H9 (cell line): Measurements from ENCODE around the gene HACE1. TPM values are rescaled to one million over a fixed set of nuclear protein-coding genes. Genes with fewer than 3 reads are reported as not detected.

Experiments used
- DNase-seq: peaks from one replicate; pipeline ENCODE4 v3.0.0-alpha.2; 2017
- H2AFZ ChIP-seq: one replicate; pipeline ENCODE4 v1.6.1; 2013; ENCODE audit warnings: mild to moderate bottlenecking, low read length, control low read depth, moderate library complexity
- H2AK5ac ChIP-seq: 2 replicates; pipeline ENCODE4 v1.6.1; 2013; ENCODE audit warnings: low read length, control low read depth, mixed read lengths; ENCODE audit not compliant: insufficient read length
- H2BK120ac ChIP-seq: one replicate; pipeline ENCODE4 v1.6.1; 2013; ENCODE audit warnings: low read depth, mild to moderate bottlenecking, low read length, control low read depth, inconsistent platforms; ENCODE audit not compliant: poor library complexity, severe bottlenecking
- H2BK12ac ChIP-seq: 2 replicates; pipeline ENCODE4 v1.6.1; 2013; ENCODE audit warnings: low read length, control low read depth, mixed read lengths, low read depth; ENCODE audit not compliant: insufficient read length
- H2BK15ac ChIP-seq: 2 replicates; pipeline ENCODE4 v1.6.1; 2013; ENCODE audit warnings: low read depth, low read length, control low read depth
- H2BK20ac ChIP-seq: one replicate; pipeline ENCODE4 v1.6.1; 2013; ENCODE audit warnings: low read depth, mild to moderate bottlenecking, low read length, control low read depth, inconsistent platforms; ENCODE audit not compliant: poor library complexity, severe bottlenecking
- H2BK5ac ChIP-seq: 2 replicates; pipeline ENCODE4 v1.6.1; 2013; ENCODE audit warnings: low read length, control low read depth, mixed read lengths; ENCODE audit not compliant: insufficient read length
- H3K14ac ChIP-seq: 2 replicates; pipeline ENCODE4 v1.6.1; 2013; ENCODE audit warnings: low read length, control low read depth; ENCODE audit not compliant: insufficient read depth
- H3K18ac ChIP-seq: 2 replicates; pipeline ENCODE4 v1.6.1; 2013; ENCODE audit warnings: low read depth, mild to moderate bottlenecking, mixed read lengths, low read length, control low read depth; ENCODE audit not compliant: insufficient read length
- H3K23ac ChIP-seq: 2 replicates; pipeline ENCODE4 v1.6.1; 2013; ENCODE audit warnings: low read length, control low read depth, mixed read lengths, low read depth; ENCODE audit not compliant: insufficient read length
- H3K23me2 ChIP-seq: 2 replicates; pipeline ENCODE4 v1.6.1; 2013; ENCODE audit warnings: low read depth, mild to moderate bottlenecking, mixed read lengths, low read length, control low read depth; ENCODE audit not compliant: insufficient read length, poor library complexity, severe bottlenecking
- H3K27ac ChIP-seq: 2 replicates; pipeline ENCODE4 v1.5.1; 2013; ENCODE audit warnings: low read length, control low read depth, mixed read lengths, low read depth; ENCODE audit not compliant: insufficient read length
- H3K27me3 ChIP-seq: 2 replicates; pipeline ENCODE4 v1.6.1; 2013; ENCODE audit warnings: low read length, control low read depth, inconsistent platforms; ENCODE audit not compliant: insufficient read depth
- H3K4ac ChIP-seq: 2 replicates; pipeline ENCODE4 v1.6.1; 2013; ENCODE audit warnings: low read depth, mild to moderate bottlenecking, control low read depth, inconsistent platforms, low read length, moderate library complexity
- H3K4me1 ChIP-seq: 2 replicates; pipeline ENCODE4 v1.6.1; 2013; ENCODE audit warnings: low read length, control low read depth, inconsistent platforms; ENCODE audit not compliant: insufficient read depth
- H3K4me2 ChIP-seq: 2 replicates; pipeline ENCODE4 v1.6.1; 2013; ENCODE audit warnings: low read length, control low read depth, mixed read lengths; ENCODE audit not compliant: insufficient read length, insufficient read depth
- H3K56ac ChIP-seq: 2 replicates; pipeline ENCODE4 v1.6.1; 2013; ENCODE audit warnings: low read depth, mild to moderate bottlenecking, mixed read lengths, low read length, control low read depth; ENCODE audit not compliant: insufficient read length
- H3K79me1 ChIP-seq: 2 replicates; pipeline ENCODE4 v1.6.1; 2013; ENCODE audit warnings: low read depth, mild to moderate bottlenecking, moderate library complexity, low read length, control low read depth, inconsistent platforms; ENCODE audit not compliant: insufficient read depth, poor library complexity, severe bottlenecking
- H3K79me2 ChIP-seq: 2 replicates; pipeline ENCODE4 v1.6.1; 2013; ENCODE audit warnings: low read length, control low read depth, inconsistent platforms; ENCODE audit not compliant: insufficient read depth
- H3K9ac ChIP-seq: 2 replicates; pipeline ENCODE4 v1.6.1; 2013; ENCODE audit warnings: low read length, control low read depth, mixed read lengths; ENCODE audit not compliant: insufficient read length; ENCODE audit errors: extremely low read depth
- H3K9me3 ChIP-seq: one replicate; pipeline ENCODE4 v1.6.1; 2013; ENCODE audit warnings: low read depth, low read length, inconsistent platforms; ENCODE audit not compliant: control insufficient read depth
- H3T11ph ChIP-seq: one replicate; pipeline ENCODE4 v1.6.1; 2013; ENCODE audit warnings: mild to moderate bottlenecking, low read length, control low read depth, inconsistent platforms
- H4K20me1 ChIP-seq: one replicate; pipeline ENCODE4 v1.6.1; 2013; ENCODE audit not compliant: control insufficient read depth, insufficient read length, insufficient read depth
- H4K5ac ChIP-seq: 2 replicates; pipeline ENCODE4 v1.6.1; 2013; ENCODE audit warnings: low read depth, mild to moderate bottlenecking, mixed read lengths, low read length, control low read depth; ENCODE audit not compliant: insufficient read length
- H4K8ac ChIP-seq: replicated peaks from 2 replicates; pipeline ENCODE4 v1.6.1; 2013; ENCODE audit warnings: low read length, control low read depth, mixed read lengths, low read depth; ENCODE audit not compliant: insufficient read length
- H4K91ac ChIP-seq: 2 replicates; pipeline ENCODE4 v1.6.1; 2013; ENCODE audit warnings: low read depth, mild to moderate bottlenecking, moderate library complexity, mixed read lengths, low read length, control low read depth; ENCODE audit not compliant: insufficient read length
- H3K27ac Mint-ChIP-seq, 3 experiments: 2 replicates in 2 of 3; 3 replicates in 1 of 3; pipeline ENCODE4 v1.8.0; 2020 to 2021; ENCODE audit warnings: mixed read lengths in 3 of 3, mild to moderate bottlenecking in 1 of 3, moderate library complexity in 1 of 3
- H3K27me3 Mint-ChIP-seq: 2 replicates; pipeline ENCODE4 v1.8.0; 2021; ENCODE audit warnings: low read depth, mild to moderate bottlenecking, moderate library complexity, mixed read lengths
- H3K36me3 Mint-ChIP-seq, 3 experiments: 2 replicates in 2 of 3; 3 replicates in 1 of 3; pipeline ENCODE4 v1.8.0; 2020 to 2021; ENCODE audit warnings: low read depth in 3 of 3, mixed read lengths in 3 of 3; ENCODE audit not compliant: insufficient read depth in 1 of 3
- H3K4me1 Mint-ChIP-seq, 2 experiments: 2 replicates each; pipeline ENCODE4 v1.8.0; 2020; ENCODE audit warnings: mixed read lengths in 2 of 2
- H3K4me3 Mint-ChIP-seq, 2 experiments: 2 replicates in 1 of 2; 3 replicates in 1 of 2; pipeline ENCODE4 v1.8.0; 2020 to 2021; ENCODE audit warnings: mild to moderate bottlenecking in 2 of 2, mixed read lengths in 2 of 2, moderate library complexity in 1 of 2
- H3K9me3 Mint-ChIP-seq, 2 experiments: 2 replicates in 1 of 2; 3 replicates in 1 of 2; pipeline ENCODE4 v1.8.0; 2020; ENCODE audit warnings: mild to moderate bottlenecking in 2 of 2, mixed read lengths in 2 of 2, moderate library complexity in 1 of 2
- WGBS: extraction: QIAGEN DNeasy Blood & Tissue Kit; methylation state at CpG from one replicate; pipeline ENCODE4 v1.1.7; 2013; ENCODE audit warnings: missing lambda C conversion rate, low lambda C conversion rate, mixed read lengths; ENCODE audit not compliant: insufficient read length; ENCODE audit errors: extremely low coverage; 5-methylcytosine and 5-hydroxymethylcytosine counted together
- total RNA-seq: library from RNA; stranded (reverse); gene quantifications from 2 replicates; pipeline ENCODE4 v1.2.1, GENCODE V29; 2021
- TF ChIP-seq, protein P1 (sequence below): fragments of 200-600 bp; sonication (generic); conservative IDR thresholded peaks from 3 replicates; pipeline ENCODE4 v1.8.0; 2021; ENCODE audit warnings: antibody characterized with exemption, mild to moderate bottlenecking

The HACE1 gene
- total RNA-seq, 1 experiment from 2014 or later, result 18.0 TPM

DNA sequence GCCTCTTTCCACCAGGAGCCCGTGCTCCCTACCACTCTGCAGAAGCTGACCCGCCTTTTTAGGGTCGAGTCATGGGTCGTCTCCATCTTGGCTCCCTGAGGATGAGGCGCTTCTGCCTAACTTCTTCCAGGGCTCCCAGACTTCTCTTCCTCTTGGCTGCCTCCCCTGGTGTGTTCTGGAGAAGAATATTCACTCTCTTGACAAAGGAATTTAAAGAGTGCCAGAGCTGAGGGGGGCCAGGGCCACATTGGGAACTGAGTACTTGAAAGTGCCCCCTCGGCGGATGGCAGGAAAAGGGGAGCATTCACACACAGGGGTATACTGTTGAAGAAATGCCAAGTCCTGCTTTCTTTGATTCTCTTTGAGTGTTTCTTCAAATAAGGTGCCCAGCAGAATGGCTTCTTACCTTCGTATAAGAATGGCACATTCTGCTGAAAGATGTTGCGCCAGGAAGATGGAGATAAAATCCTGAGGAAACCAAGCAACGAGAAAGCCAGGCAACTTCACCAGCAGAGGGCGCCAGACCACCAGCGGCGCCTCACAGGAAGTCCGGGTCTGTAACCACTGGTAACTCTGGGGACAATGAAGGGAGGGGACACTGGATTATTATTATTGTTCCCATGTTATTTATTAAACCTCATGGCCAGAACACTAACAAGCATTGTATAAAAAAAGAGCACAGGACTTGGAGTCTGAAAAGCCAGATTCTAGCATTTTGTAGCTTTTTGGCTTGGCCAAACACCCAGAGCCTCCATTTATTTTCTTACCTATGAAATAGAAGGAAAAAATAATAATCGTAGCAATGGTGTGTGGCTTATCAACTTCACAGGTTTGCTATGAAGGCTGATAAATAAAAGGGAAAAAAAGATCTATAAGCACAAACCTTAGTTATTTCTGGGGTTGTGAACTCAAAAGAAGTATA, 176.7 kb downstream of the HACE1 start:
- Histone ChIP-seq H3K79me1 (no peaks in the 10 kb centered on the region), H3K18ac (no peak overlapping the region), H3K23me2 (peaks cover 3% of the 10 kb centered on the region), H4K20me1 (no peaks in the 10 kb centered on the region), H2BK120ac (no peak overlapping the region), H2BK5ac (no peak overlapping the region), H3K4me1 (no peaks in the 10 kb centered on the region), H3K27me3 (no peaks in the 10 kb centered on the region), H4K5ac (no peak overlapping the region), H4K8ac (no peak overlapping the region), H2BK12ac (no peak overlapping the region), H3K27ac (no peak overlapping the region), H3K4me2 (no peak overlapping the region), H4K91ac (no peak overlapping the region), H3K23ac (no peak overlapping the region), H3K14ac (no peak overlapping the region), H3K4ac (no peak overlapping the region), H2AFZ (no peak overlapping the region), H3K9me3 (no peaks in the 10 kb centered on the region), H2AK5ac (no peak overlapping the region), H2BK20ac (no peak overlapping the region), H3K79me2 (no peaks in the 10 kb centered on the region), H3K56ac (no peak overlapping the region), H3T11ph (no peak overlapping the region), H3K9ac (no peak overlapping the region), H2BK15ac (no peak overlapping the region)
- no CpG with 5 or more reads among the region's 15 CpGs for WGBS
- Mint-ChIP-seq H3K4me3 (no peak overlapping the region), H3K27ac (no peak overlapping the region), H3K4me1 (0 out of 4 replicates have a peak, but pooled peaks cover 0 to 3% of the 10 kb centered on the region in 2 experiments), H3K27me3 (no peaks in the 10 kb centered on the region), H3K36me3 (peaks cover 2 to 8% (median 5%) of the 10 kb centered on the region in 3 experiments; a peak in 4 of 7 replicates), H3K9me3 (peaks cover 9 to 11% of the 10 kb centered on the region in 2 experiments; a peak in 3 of 5 replicates)
- peak; percentile 77 for DNase-seq
- TF ChIP-seq, protein P1, sequence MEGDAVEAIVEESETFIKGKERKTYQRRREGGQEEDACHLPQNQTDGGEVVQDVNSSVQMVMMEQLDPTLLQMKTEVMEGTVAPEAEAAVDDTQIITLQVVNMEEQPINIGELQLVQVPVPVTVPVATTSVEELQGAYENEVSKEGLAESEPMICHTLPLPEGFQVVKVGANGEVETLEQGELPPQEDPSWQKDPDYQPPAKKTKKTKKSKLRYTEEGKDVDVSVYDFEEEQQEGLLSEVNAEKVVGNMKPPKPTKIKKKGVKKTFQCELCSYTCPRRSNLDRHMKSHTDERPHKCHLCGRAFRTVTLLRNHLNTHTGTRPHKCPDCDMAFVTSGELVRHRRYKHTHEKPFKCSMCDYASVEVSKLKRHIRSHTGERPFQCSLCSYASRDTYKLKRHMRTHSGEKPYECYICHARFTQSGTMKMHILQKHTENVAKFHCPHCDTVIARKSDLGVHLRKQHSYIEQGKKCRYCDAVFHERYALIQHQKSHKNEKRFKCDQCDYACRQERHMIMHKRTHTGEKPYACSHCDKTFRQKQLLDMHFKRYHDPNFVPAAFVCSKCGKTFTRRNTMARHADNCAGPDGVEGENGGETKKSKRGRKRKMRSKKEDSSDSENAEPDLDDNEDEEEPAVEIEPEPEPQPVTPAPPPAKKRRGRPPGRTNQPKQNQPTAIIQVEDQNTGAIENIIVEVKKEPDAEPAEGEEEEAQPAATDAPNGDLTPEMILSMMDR, result peak; percentile 98
